Pulmonary artery endothelial cell (primary cell): ENCODE results near the gene BCL11A. TPM values are rescaled to one million over a fixed set of nuclear protein-coding genes. Genes with fewer than 3 reads are reported as not detected.

Experiments used
- DNase-seq: peaks from one replicate; pipeline ENCODE4 v3.0.0-alpha.2; 2011; ENCODE audit warnings: low read depth, low spot score
- total RNA-seq: library from RNA; depleted of rRNA; stranded (reverse); fragments of >200 nt; gene quantifications from 2 replicates; pipeline ENCODE4 v1.2.3, GENCODE V29; 2014

Gene BCL11A
- total RNA-seq, 1 donor from 2014 or later = 0.07 TPM

- no peak for DNase-seq
These were observed 6.6 kb downstream of the BCL11A start for GRCh38 chr2:60546756-60547420.

GRCh38 chr2:60544954-60545560, 8.4 kb downstream of the BCL11A start:
- no peak for DNase-seq

GRCh38 chr2:60544062-60544461, 9.4 kb downstream of the BCL11A start:
- no peak for DNase-seq

GRCh38 chr2:60541056-60541651, 12.3 kb downstream of the BCL11A start:
- no peak for DNase-seq

- no peak for DNase-seq
These were observed 13.4 kb downstream of the BCL11A start for GRCh38 chr2:60540074-60540473.

- no peak for DNase-seq
These were observed 14.3 kb downstream of the BCL11A start for GRCh38 chr2:60539140-60539539.

GRCh38 chr2:60538101-60538500, 15.4 kb downstream of the BCL11A start:
- DNase-seq = no peak

GRCh38 chr2:60536746-60537145, 16.7 kb downstream of the BCL11A start:
- no peak for DNase-seq

GRCh38 chr2:60535685-60536312, 17.7 kb downstream of the BCL11A start:
- DNase-seq = no peak

- no peak for DNase-seq
These were observed 18.4 kb downstream of the BCL11A start for GRCh38 chr2:60534892-60535684.

- no peak for DNase-seq
These were observed 19.3 kb downstream of the BCL11A start for GRCh38 chr2:60534052-60534685.

GRCh38 chr2:60533101-60534051, 20.1 kb downstream of the BCL11A start:
- DNase-seq = no peak

- no peak for DNase-seq
These were observed 21.0 kb downstream of the BCL11A start for GRCh38 chr2:60532421-60532820.

- no peak for DNase-seq
These were observed 21.7 kb downstream of the BCL11A start for GRCh38 chr2:60531701-60532133.

GRCh38 chr2:60530660-60531281, 22.7 kb downstream of the BCL11A start:
- DNase-seq = no peak

GRCh38 chr2:60529785-60530627, 23.4 kb downstream of the BCL11A start:
- no peak for DNase-seq

GRCh38 chr2:60529136-60529784, 24.2 kb downstream of the BCL11A start:
- no peak for DNase-seq
